ENCODE data around the gene ABI3.

Gene ABI3

GRCh38 chr17:49230636-49231562 lies 20.4 kb downstream of the ABI3 start, which contains the start of gene PHOSPHO1:
Gene PHOSPHO1, minus strand, starts transcription at chr17:49230787. Its CDS starts 4,096 bp downstream, at chr17:49226691.
- DNase-seq (ENCODE audit: low read depth), result peak; percentile 89
- no peak for TF ChIP-seq CTCF (IDR thresholded peaks at IDR 0.05; ENCODE audit: insufficient read depth, low read depth, low read length, missing control alignments)

GRCh38 chr17:49231563-49231894 lies 21.0 kb downstream of the ABI3 start:
- peak overlapping the region; percentile 61 for H3K4me3 ChIP-seq (ENCODE audit: low read depth, low read length)
- TF ChIP-seq CTCF (IDR thresholded peaks at IDR 0.05; ENCODE audit: insufficient read depth, low read depth, low read length, missing control alignments), result no peak
- no peak for DNase-seq (ENCODE audit: low read depth)

More at GRCh38 chr17:49230636-49231562, 20.4 kb downstream of the ABI3 start, which contains the start of gene PHOSPHO1:
- H3K4me3 ChIP-seq (ENCODE audit: low read depth, low read length), result peak within 1 kb of the TSS; percentile 61

DNA sequence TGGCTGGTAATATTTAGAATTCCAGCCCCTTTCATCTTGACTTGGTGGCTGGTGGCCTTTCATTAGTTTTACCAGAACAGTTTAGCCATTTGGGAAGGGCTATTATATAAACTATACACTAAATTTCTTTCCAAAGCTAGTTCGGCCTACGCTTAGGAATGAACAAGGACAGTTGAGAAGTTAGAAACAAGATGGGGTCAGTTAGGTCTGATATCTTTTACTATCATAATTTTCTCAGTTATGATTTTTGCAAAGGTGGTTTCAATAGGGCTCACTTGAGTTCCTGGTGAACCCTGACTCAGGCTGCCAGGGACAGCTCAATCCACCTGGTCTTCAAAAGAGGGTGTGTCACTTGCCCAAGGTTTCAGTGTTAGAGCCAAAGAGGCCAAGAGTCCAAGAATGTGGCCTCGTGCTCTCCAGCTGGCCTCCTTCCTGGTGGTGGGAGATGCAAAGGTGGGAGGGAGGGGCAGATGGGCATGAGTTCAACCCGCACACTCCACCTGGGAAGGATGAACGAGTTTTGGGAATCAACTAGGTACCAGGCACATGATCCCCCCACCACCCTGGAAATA lies 24.1 kb downstream of the ABI3 start:
- TF ChIP-seq CTCF (IDR thresholded peaks at IDR 0.05; ENCODE audit: insufficient read depth, low read depth, low read length, missing control alignments), result no peak
- H3K4me3 ChIP-seq (ENCODE audit: low read depth, low read length), result no peak overlapping the region
- no peak for DNase-seq (ENCODE audit: low read depth)

DNA sequence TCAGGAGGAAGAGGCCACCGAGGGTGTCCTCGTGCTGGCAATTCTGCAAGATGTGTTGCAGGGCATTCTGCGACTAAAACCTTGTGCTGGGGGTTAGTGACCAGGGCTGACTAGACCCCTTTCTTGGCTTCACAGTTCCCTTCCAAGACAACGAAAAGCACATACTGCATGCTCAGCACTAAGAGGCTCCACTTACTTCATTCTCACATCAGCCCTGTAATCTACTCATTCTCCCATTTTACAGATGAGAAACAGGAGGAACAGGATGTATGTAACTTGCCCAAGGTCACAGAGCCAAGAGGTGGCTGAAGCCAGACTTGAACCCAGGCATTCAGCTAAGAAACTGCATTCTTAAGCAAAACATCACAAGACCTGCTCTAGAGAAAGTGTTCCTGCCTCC lies 25.4 kb downstream of the ABI3 start:
- no peak for DNase-seq (ENCODE audit: low read depth)
- no peak overlapping the region for H3K4me3 ChIP-seq (ENCODE audit: low read depth, low read length)
- no peak for TF ChIP-seq CTCF (IDR thresholded peaks at IDR 0.05; ENCODE audit: insufficient read depth, low read depth, low read length, missing control alignments)

DNA sequence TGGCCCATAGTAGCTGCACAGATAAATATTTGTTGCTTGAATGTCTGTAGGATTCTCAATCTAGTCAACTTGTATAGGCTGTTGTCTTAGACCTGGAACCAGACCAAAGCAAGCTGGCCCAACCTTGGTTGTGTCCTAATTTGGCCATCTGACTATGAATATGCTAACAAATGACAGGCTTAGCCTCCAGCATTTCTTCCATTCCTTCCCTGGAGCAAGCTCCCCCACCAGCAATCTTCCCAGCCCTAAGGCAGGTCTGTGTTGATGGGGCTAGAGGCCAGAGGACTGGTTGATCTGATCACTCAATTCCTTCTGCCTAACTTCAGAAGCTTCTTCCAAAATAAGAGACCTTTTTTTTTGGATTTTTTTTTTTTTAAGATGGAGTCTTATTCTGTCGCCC lies 29.5 kb downstream of the ABI3 start:
- no peak for DNase-seq (ENCODE audit: low read depth)
- TF ChIP-seq CTCF (IDR thresholded peaks at IDR 0.05; ENCODE audit: insufficient read depth, low read depth, low read length, missing control alignments), result no peak
- H3K4me3 ChIP-seq (ENCODE audit: low read depth, low read length), result no peak overlapping the region

DNA sequence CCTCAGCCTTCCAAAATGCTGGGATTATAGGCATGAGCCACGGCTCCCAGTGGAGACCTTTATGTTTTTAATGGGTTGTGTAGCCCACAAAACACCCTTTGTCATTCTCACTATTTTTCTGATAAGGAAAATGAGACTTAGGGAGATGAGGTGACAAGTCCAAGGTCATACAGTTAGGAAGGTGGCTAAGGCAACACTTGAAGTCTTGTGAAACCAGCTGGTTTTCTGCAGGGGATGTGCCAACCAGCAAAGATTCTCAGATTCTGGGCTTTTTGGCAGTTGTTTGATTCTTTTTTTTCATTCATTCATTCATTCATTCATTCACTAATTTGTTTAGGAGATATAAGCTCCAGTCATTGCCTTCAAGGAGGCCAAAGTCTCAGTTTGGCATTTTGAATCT lies 30.1 kb downstream of the ABI3 start:
- H3K4me3 ChIP-seq (ENCODE audit: low read depth, low read length), result no peak overlapping the region
- no peak for TF ChIP-seq CTCF (IDR thresholded peaks at IDR 0.05; ENCODE audit: insufficient read depth, low read depth, low read length, missing control alignments)
- no peak for DNase-seq (ENCODE audit: low read depth)
